ENCODE results near the gene CIB1.

DNA sequence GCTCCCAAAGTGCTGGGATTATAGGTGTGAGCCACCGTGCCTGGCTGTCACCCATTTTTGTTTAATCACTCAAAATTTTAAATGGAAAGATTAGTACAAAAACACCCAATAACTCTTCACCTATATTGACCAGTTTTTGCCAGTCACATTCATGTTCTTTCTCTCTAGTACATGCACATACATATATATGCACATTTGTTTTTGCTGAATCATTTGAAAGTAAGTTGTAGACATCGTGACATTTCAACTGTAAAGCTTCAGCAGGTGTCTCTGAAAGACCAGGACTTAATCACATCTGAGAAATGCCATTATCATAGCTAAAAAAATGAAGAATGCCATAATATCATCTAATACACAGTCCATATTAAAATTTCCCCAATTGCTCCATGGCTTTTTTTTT, 39.1 kb downstream of the CIB1 start:
- TF ChIP-seq CTCF (IDR thresholded peaks at IDR 0.05): no peak
- no peak for TF ChIP-seq POLR2A (IDR thresholded peaks at IDR 0.05)

Measured in right lobe of liver (tissue), 4 donors.